SK-N-SH (cell line): ENCODE results near the gene CTBP2. TPM values are rescaled to one million over a fixed set of nuclear protein-coding genes. Genes with fewer than 3 reads are reported as not detected.
A peak's percentile ranks its signal among the peaks of the same experiment; 100 is the strongest.

Experiments
- CTCF ChIA-PET: fragments of 300-600, 350-600 bp; formaldehyde crosslinking; extraction: SDS; loops from one replicate; lab custom pipeline; 2021; lab: Yijun Ruan, JAX
- POLR2A ChIA-PET: fragments of 350-600 bp; sonication (Branson Sonifier 250); formaldehyde crosslinking; extraction: SDS; loops from one replicate; lab custom pipeline; 2020; ENCODE audit warnings: antibody characterized with exemption, inconsistent platforms; lab: Yijun Ruan, JAX
- DNase-seq: peaks from one replicate; pipeline ENCODE4 v3.0.0; 2012
- H2AFZ ChIP-seq: fragments of 200-600 bp; sonication (generic); 2 replicates; pipeline ENCODE4 v1.8.1; 2016; ENCODE audit warnings: antibody characterized with exemption, mild to moderate bottlenecking, low read depth
- H3F3A ChIP-seq: fragments of 200-600 bp; sonication (generic); replicated peaks from 2 replicates; pipeline ENCODE3; 2016; ENCODE audit warnings: antibody characterized with exemption, mild to moderate bottlenecking; ENCODE audit not compliant: insufficient read depth
- H3K27ac ChIP-seq, 2 experiments: fragments of 200-500 bp in 1 of 2; fragments of 200-600 bp in 1 of 2; sonication (Bioruptor generic) in 1 of 2; sonication (generic), shearing (Covaris generic) in 1 of 2; 2 replicates each; pipeline versions ENCODE4 v1.5.1 to v1.6.1; 2014 to 2016; ENCODE audit warnings: low read depth in 2 of 2, inconsistent platforms in 1 of 2, low read length in 1 of 2, mild to moderate bottlenecking in 1 of 2, mixed read lengths in 1 of 2
- H3K27me3 ChIP-seq: fragments of 200-600 bp; sonication (generic), shearing (Covaris generic); 2 replicates; pipeline ENCODE4 v1.6.1; 2016; ENCODE audit warnings: mixed run types; ENCODE audit not compliant: insufficient read depth
- H3K36me3 ChIP-seq, 2 experiments: fragments of 200-500 bp in 1 of 2; fragments of 200-600 bp in 1 of 2; sonication (Bioruptor generic) in 1 of 2; sonication (generic) in 1 of 2; replicated peaks in 1 of 2; 2 replicates each; pipeline versions ENCODE3 to v1.5.1; 2014 to 2016; ENCODE audit warnings: low read length in 1 of 2, mild to moderate bottlenecking in 1 of 2; ENCODE audit not compliant: insufficient read depth in 2 of 2, control insufficient read depth in 1 of 2
- H3K4me1 ChIP-seq, 2 experiments: fragments of 200-500 bp in 1 of 2; fragments of 200-600 bp in 1 of 2; sonication (Bioruptor generic) in 1 of 2; sonication (generic), shearing (Covaris generic) in 1 of 2; 2 replicates each; pipeline versions ENCODE4 v1.5.1 to v1.6.1; 2014 to 2016; ENCODE audit warnings: low read depth in 1 of 2, low read length in 1 of 2, mixed run types in 1 of 2; ENCODE audit not compliant: insufficient read depth in 2 of 2, control insufficient read depth in 1 of 2
- H3K4me2 ChIP-seq: fragments of 200-600 bp; sonication (generic), shearing (Covaris generic); 2 replicates; pipeline ENCODE4 v1.6.1; 2017; ENCODE audit warnings: mixed run types
- H3K4me3 ChIP-seq, 2 experiments: fragments of 200-500 bp in 1 of 2; fragments of 200-600 bp in 1 of 2; sonication (Bioruptor generic) in 1 of 2; sonication (generic), shearing (Covaris generic) in 1 of 2; 2 replicates each; pipeline versions ENCODE4 v1.5.1 to v1.8.1; 2014 to 2016; ENCODE audit warnings: low read depth in 2 of 2, inconsistent platforms in 1 of 2, low read length in 1 of 2, mild to moderate bottlenecking in 1 of 2, mixed read lengths in 1 of 2, moderate library complexity in 1 of 2
- H3K79me2 ChIP-seq: fragments of 200-600 bp; sonication (generic); 2 replicates; pipeline ENCODE4 v1.8.1; 2017; ENCODE audit warnings: mild to moderate bottlenecking; ENCODE audit not compliant: insufficient read depth
- H3K9ac ChIP-seq: fragments of 200-600 bp; sonication (generic); 2 replicates; pipeline ENCODE4 v1.6.1; 2017; ENCODE audit warnings: mixed run types
- H3K9me2 ChIP-seq: fragments of 200-600 bp; sonication (generic); 2 replicates; pipeline ENCODE4 v1.6.1; 2017; ENCODE audit warnings: mixed run types
- H3K9me3 ChIP-seq: fragments of 200-600 bp; sonication (generic); 2 replicates; pipeline ENCODE4 v1.6.1; 2017; ENCODE audit warnings: mixed run types, mild to moderate bottlenecking, moderate library complexity
- H4K20me1 ChIP-seq: fragments of 200-600 bp; sonication (generic); 2 replicates; pipeline ENCODE4 v1.6.1; 2017; ENCODE audit warnings: mild to moderate bottlenecking, mixed run types; ENCODE audit not compliant: insufficient read depth
- ELF1 ChIP-seq: IDR thresholded peaks from 2 replicates; pipeline ENCODE4 v1.4.0; 2012
- EP300 ChIP-seq, 2 experiments: IDR thresholded peaks; 2 replicates each; pipeline versions ENCODE4 v1.4.0 to v1.6.1; 2012; ENCODE audit warnings: borderline replicate concordance in 1 of 2, low read depth in 1 of 2, low read length in 1 of 2
- EZH2phosphoT487 ChIP-seq: fragments of 200-600 bp; sonication (generic); IDR thresholded peaks from 2 replicates; pipeline ENCODE4 v1.6.1; 2017; ENCODE audit warnings: low read depth, mixed run types, mild to moderate bottlenecking, antibody characterized with exemption, moderate library complexity, borderline replicate concordance
- FOXJ3 ChIP-seq: sonication (generic); formaldehyde crosslinking; IDR thresholded peaks from 2 replicates; pipeline ENCODE4 v1.5.1; 2020; ENCODE audit warnings: mild to moderate bottlenecking, missing genetic modification reagents
- FOXM1 ChIP-seq: IDR thresholded peaks from 2 replicates; pipeline ENCODE4 v1.4.0; 2012; ENCODE audit warnings: low read depth, mild to moderate bottlenecking
- GABPA ChIP-seq: IDR thresholded peaks from 2 replicates; pipeline ENCODE4 v1.4.0; 2012; ENCODE audit warnings: low read depth, mild to moderate bottlenecking
- JUND ChIP-seq: IDR thresholded peaks from 2 replicates; pipeline ENCODE4 v1.4.0; 2012
- MAX ChIP-seq: IDR thresholded peaks from 2 replicates; pipeline ENCODE4 v1.4.0; 2012; ENCODE audit warnings: low read depth
- MXI1 ChIP-seq: IDR thresholded peaks from 2 replicates; pipeline ENCODE4 v1.6.1; 2012; ENCODE audit warnings: mild to moderate bottlenecking, low read depth, low read length, improper control_type of control experiment
- NFIC ChIP-seq: IDR thresholded peaks from 2 replicates; pipeline ENCODE4 v1.4.0; 2012; ENCODE audit warnings: borderline replicate concordance
- POLR2AphosphoS5 ChIP-seq: IDR thresholded peaks from 2 replicates; pipeline ENCODE4 v1.6.1; 2012; ENCODE audit warnings: low read depth, low read length
- RAD21 ChIP-seq: IDR thresholded peaks from 2 replicates; pipeline ENCODE4 v1.6.1; 2012; ENCODE audit warnings: mild to moderate bottlenecking, low read length
- RFX5 ChIP-seq: IDR thresholded peaks from 2 replicates; pipeline ENCODE4 v1.6.1; 2012; ENCODE audit warnings: mild to moderate bottlenecking, improper control_type of control experiment, low read length
- RXRA ChIP-seq: IDR thresholded peaks from 2 replicates; pipeline ENCODE4 v1.4.0; 2012; ENCODE audit warnings: low read depth, mild to moderate bottlenecking, borderline replicate concordance
- SIN3A ChIP-seq: IDR thresholded peaks from 2 replicates; pipeline ENCODE4 v1.6.1; 2012; ENCODE audit warnings: low read depth, mild to moderate bottlenecking, low read length, moderate library complexity, borderline replicate concordance
- TAF1 ChIP-seq: IDR thresholded peaks from 2 replicates; pipeline ENCODE4 v1.6.1; 2012; ENCODE audit warnings: low read depth, mild to moderate bottlenecking, low read length, moderate library complexity, borderline replicate concordance
- TCF12 ChIP-seq: IDR thresholded peaks from 2 replicates; pipeline ENCODE4 v1.4.0; 2012
- TEAD4 ChIP-seq: IDR thresholded peaks from 2 replicates; pipeline ENCODE4 v1.4.0; 2012; ENCODE audit warnings: mild to moderate bottlenecking, borderline replicate concordance; ENCODE audit not compliant: insufficient read depth
- USF1 ChIP-seq: IDR thresholded peaks from 2 replicates; pipeline ENCODE4 v1.4.0; 2012; ENCODE audit warnings: low read depth, borderline replicate concordance
- USF2 ChIP-seq: fragments of 150-350 bp; IDR thresholded peaks from 2 replicates; pipeline ENCODE4 v1.6.1; 2017; ENCODE audit warnings: antibody characterized with exemption, low read length, low read depth, borderline replicate concordance
- WGBS: methylation state at CpG from one replicate; pipeline ENCODE4 v1.1.6; 2017; ENCODE audit warnings: low lambda C conversion rate; 5-methylcytosine and 5-hydroxymethylcytosine counted together
- polyA plus RNA-seq, 3 experiments: library from polyadenylated mRNA; depleted of rRNA; stranded (reverse); fragments of >200 nt; gene quantifications; 2 replicates each; pipeline ENCODE4 v1.2.3, GENCODE V29; 2012

Gene CTBP2
- polyA plus RNA-seq, 1 of the 3 experiments (the other 2 are of a cell fraction), result 69.7 TPM

GRCh38 chr10:125001313-125002046 is 158.9 kb downstream of the CTBP2 start:
- H3K27ac ChIP-seq, result peak overlapping the region in 1 of 2 experiments; percentile 94; a peak in 2 of 4 replicates
- no peak overlapping the region for H3K4me3 ChIP-seq
- peaks cover 34% of the 10 kb centered on the region for H4K20me1 ChIP-seq
- peak; percentile 52 for DNase-seq
- H3K9ac ChIP-seq, result no peak overlapping the region
- H2AFZ ChIP-seq, result no peak overlapping the region
- POLR2A ChIA-PET, result interaction anchor here (0.6 kb wide), 1 partner anchor 250 kb away, joined by 4 read pairs; no protein-coding TSS in a partner anchor
- peaks cover 0 to 82% of the 10 kb centered on the region in 2 experiments; a peak in 2 of 4 replicates for H3K4me1 ChIP-seq
- peaks cover 17% of the 10 kb centered on the region; the same call in 1 of the 2 replicates for H3K79me2 ChIP-seq
- no peaks in the 10 kb centered on the region for H3K27me3 ChIP-seq
- no peaks in the 10 kb centered on the region for H3K9me2 ChIP-seq
- CTCF ChIA-PET, result interaction anchor here (1.2 to 4.8 kb wide), 7 partner anchors 9 to 60 kb away, joined by 3 to 30 read pairs (median 9); no protein-coding TSS in a partner anchor
- no peak overlapping the region for H3K4me2 ChIP-seq
- H3K36me3 ChIP-seq, result peaks cover 0 to 70% of the 10 kb centered on the region in 2 experiments
- no peak for TF ChIP-seq FOXJ3
- no peak for TF ChIP-seq TCF12
- no peak for TF ChIP-seq POLR2AphosphoS5
- no peak for TF ChIP-seq MXI1
- no peak for TF ChIP-seq TEAD4
- no peak for TF ChIP-seq RAD21
- TF ChIP-seq GABPA, result no peak
- TF ChIP-seq RFX5, result no peak
- no peak for TF ChIP-seq EP300 (IDR thresholded peaks at IDR 0.05; ENCODE audit: borderline replicate concordance in 1 of 2, low read depth in 1 of 2, low read length in 1 of 2)
- no peak for TF ChIP-seq USF1
- no peak for TF ChIP-seq RXRA
- TF ChIP-seq FOXM1, result no peak
- no peak for TF ChIP-seq NFIC
- TF ChIP-seq MAX, result no peak
- no peak for TF ChIP-seq TAF1
- TF ChIP-seq EZH2phosphoT487, result no peak
- no peak for TF ChIP-seq ELF1
- TF ChIP-seq SIN3A, result no peak
- TF ChIP-seq JUND, result no peak
- TF ChIP-seq USF2, result no peak
- no peaks in the 10 kb centered on the region for H3F3A ChIP-seq
- H3K9me3 ChIP-seq, result no peaks in the 10 kb centered on the region
- 86% methylated on average over 12 of the region's 21 CpGs for whole genome bisulfite sequencing
